Esophagus muscularis mucosa (tissue), 4 donors: ENCODE data around the gene IFNLR1. TPM values are rescaled to one million over a fixed set of nuclear protein-coding genes. Genes with fewer than 3 reads are reported as not detected.

Experiments
- DNase-seq: peaks from one replicate; pipeline ENCODE4 v3.0.0-alpha.2; 2017; ENCODE audit errors: extremely low spot score
- H3K27ac ChIP-seq, 4 donors: fragments of 200-600 bp; sonication (generic); replicated peaks in 1 of 4; 1 replicate in 3 of 4; 2 replicates in 1 of 4; pipeline ENCODE4 v1.5.1; 2016 to 2019; ENCODE audit warnings: mild to moderate bottlenecking in 1 of 4
- H3K27me3 ChIP-seq, 4 donors: fragments of 200-600 bp; sonication (generic); one replicate each; pipeline versions ENCODE4 v1.5.1 to v1.6.0; 2016 to 2019
- H3K36me3 ChIP-seq, 4 donors: fragments of 200-600 bp; sonication (generic); one replicate each; pipeline ENCODE4 v1.5.1; 2016 to 2019
- H3K4me1 ChIP-seq, 4 donors: fragments of 200-600 bp; sonication (generic); one replicate each; pipeline ENCODE4 v1.5.1; 2016 to 2019
- H3K4me3 ChIP-seq, 4 donors: fragments of 200-600 bp; sonication (generic); 1 replicate in 2 of 4; 2 replicates in 2 of 4; pipeline ENCODE4 v1.5.1; 2016 to 2019; ENCODE audit warnings: mild to moderate bottlenecking in 4 of 4, moderate library complexity in 1 of 4
- H3K9me3 ChIP-seq, 4 donors: fragments of 200-600 bp; sonication (generic); 1 replicate in 3 of 4; 2 replicates in 1 of 4; pipeline ENCODE4 v1.5.1; 2016 to 2019
- CTCF ChIP-seq, 3 experiments: fragments of 200-600 bp in 2 of 3; fragments of 450-650 bp in 1 of 3; sonication (generic) in 2 of 3; IDR thresholded peaks; one replicate each; pipeline ENCODE4 v1.5.1; 2017 to 2019; ENCODE audit warnings: antibody characterized with exemption in 3 of 3, mild to moderate bottlenecking in 2 of 3, moderate library complexity in 1 of 3
- EP300 ChIP-seq: sonication (generic); formaldehyde crosslinking; IDR thresholded peaks from one replicate; pipeline ENCODE4 v1.6.1; 2017; ENCODE audit warnings: antibody characterized with exemption
- POLR2A ChIP-seq: fragments of 450-650 bp; IDR thresholded peaks from one replicate; pipeline ENCODE4 v1.6.1; 2017; ENCODE audit warnings: antibody characterized with exemption, moderate library complexity, mild to moderate bottlenecking, low read depth
- POLR2AphosphoS5 ChIP-seq, 2 donors: sonication (generic); formaldehyde crosslinking; IDR thresholded peaks; one replicate each; pipeline ENCODE4 v1.6.1; 2017; ENCODE audit warnings: antibody characterized with exemption in 2 of 2
- WGBS: methylation state at CpG from one replicate; pipeline ENCODE4 v1.1.5; 2018; 5-methylcytosine and 5-hydroxymethylcytosine counted together
- intact Hi-C: fragments of 100-400 bp; cut with DNase I; formaldehyde crosslinking; loops from one replicate; pipeline ENCODE4 v1.15.1; 2023
- total RNA-seq, 4 donors: library from RNA; depleted of rRNA; stranded (reverse); fragments of >200 nt; gene quantifications; one replicate each; pipeline versions ENCODE4 v1.1.0 to v1.2.1, GENCODE V29; 2016

The IFNLR1 gene
- total RNA-seq, 4 donors from 2014 or later, result 0.50 to 2.0 (median 1.2) TPM

GRCh38 chr1:24156542-24157260 is 30.4 kb downstream of the IFNLR1 start:
- H3K4me1 ChIP-seq, result no peaks in the 10 kb centered on the region
- no peak overlapping the region for H3K27ac ChIP-seq
- H3K36me3 ChIP-seq, result peaks cover 0 to 15% (median 0%) of the 10 kb centered on the region in 4 donors
- intact Hi-C loops, result no loop called here
- no peak for DNase-seq
- peaks cover 0 to 16% (median 0%) of the 10 kb centered on the region in 4 donors for H3K27me3 ChIP-seq
- H3K4me3 ChIP-seq, result no peak overlapping the region
- no peaks in the 10 kb centered on the region for H3K9me3 ChIP-seq
- 95% methylated on average over 17 of the region's 18 CpGs for whole genome bisulfite sequencing
- TF ChIP-seq POLR2A (no peak), CTCF (IDR thresholded peaks at IDR 0.05) (no peak), POLR2AphosphoS5 (IDR thresholded peaks at IDR 0.05) (no peak), EP300 (no peak)

GRCh38 chr1:24155011-24155782 is 31.9 kb downstream of the IFNLR1 start:
- Histone ChIP-seq H3K36me3 (peaks cover 0 to 15% (median 0%) of the 10 kb centered on the region in 4 donors), H3K27ac (no peak overlapping the region), H3K9me3 (no peaks in the 10 kb centered on the region), H3K4me3 (no peak overlapping the region), H3K27me3 (peaks cover 0 to 29% (median 0%) of the 10 kb centered on the region in 4 donors), H3K4me1 (peaks cover 5 to 11% (median 8%) of the 10 kb centered on the region in 4 donors)
- no peak for DNase-seq
- no peak for TF ChIP-seq POLR2AphosphoS5 (IDR thresholded peaks at IDR 0.05)
- TF ChIP-seq EP300, result no peak
- no peak for TF ChIP-seq POLR2A
- TF ChIP-seq CTCF (IDR thresholded peaks at IDR 0.05), result no peak
- 41% methylated on average over 10 of the region's 11 CpGs for WGBS
- intact Hi-C loops, result no loop called here

GRCh38 chr1:24154215-24154614 is 32.9 kb downstream of the IFNLR1 start:
- Histone ChIP-seq H3K36me3 (peaks cover 0 to 15% (median 0%) of the 10 kb centered on the region in 4 donors), H3K9me3 (no peaks in the 10 kb centered on the region), H3K4me3 (no peak overlapping the region), H3K27me3 (peaks cover 0 to 38% (median 0%) of the 10 kb centered on the region in 4 donors), H3K27ac (no peak overlapping the region), H3K4me1 (peaks cover 7 to 14% (median 10%) of the 10 kb centered on the region in 4 donors)
- 65% methylated on average over 8 of the region's 8 CpGs for WGBS
- no peak for TF ChIP-seq POLR2AphosphoS5 (IDR thresholded peaks at IDR 0.05)
- TF ChIP-seq CTCF (IDR thresholded peaks at IDR 0.05), result no peak
- no peak for TF ChIP-seq POLR2A
- TF ChIP-seq EP300, result no peak
- DNase-seq, result no peak
- intact Hi-C loops, result no loop called here

GRCh38 chr1:24152631-24153494 is 34.2 kb downstream of the IFNLR1 start:
- Histone ChIP-seq H3K27me3 (peaks cover 0 to 46% (median 0%) of the 10 kb centered on the region in 4 donors), H3K4me3 (no peak overlapping the region), H3K9me3 (no peaks in the 10 kb centered on the region), H3K27ac (no peak overlapping the region), H3K4me1 (peaks cover 7 to 14% (median 10%) of the 10 kb centered on the region in 4 donors), H3K36me3 (peaks cover 0 to 14% (median 0%) of the 10 kb centered on the region in 4 donors)
- DNase-seq, result no peak
- 82% methylated on average over 10 of the region's 10 CpGs for WGBS
- intact Hi-C loops, result no loop called here
- TF ChIP-seq POLR2A, result no peak
- no peak for TF ChIP-seq POLR2AphosphoS5 (IDR thresholded peaks at IDR 0.05)
- no peak for TF ChIP-seq CTCF (IDR thresholded peaks at IDR 0.05)
- TF ChIP-seq EP300, result no peak
